Endothelial cell of umbilical vein (primary cell): ENCODE data around the gene CFHR3. TPM values are rescaled to one million over a fixed set of nuclear protein-coding genes. Genes with fewer than 3 reads are reported as not detected.
"Not testable (repeated sequence)": the region's sequence is repeated elsewhere in the genome, so short reads cannot be mapped to it uniquely, and the experiment has no call there.

Experiments used
- BruUV-seq: library from RNA; stranded (reverse); fragments of 400-500 nt; replicated peaks from 2 replicates; lab custom pipeline; 2021; lab: Mats Ljungman, UMichigan
- CTCF ChIA-PET: fragments of 300-600, 350-600 bp; sonication (Branson Sonifier 250); formaldehyde crosslinking; loops from one replicate; lab custom pipeline; 2021; ENCODE audit warnings: antibody characterized with exemption, inconsistent platforms; lab: Charles Lee
- POLR2A ChIA-PET: fragments of 300-600, 350-600 bp; sonication (Branson Sonifier 250); formaldehyde crosslinking; loops from one replicate; lab custom pipeline; 2021; ENCODE audit warnings: antibody characterized with exemption, inconsistent platforms; lab: Charles Lee
- DNase-seq: peaks from one replicate; pipeline ENCODE4 v3.0.0-alpha.2; 2011; ENCODE audit warnings: low read depth, low spot score
- FAIRE-seq: peaks from 2 replicates; lab custom pipeline; 2011; peaks lifted over from hg19 to GRCh38; lab: Jason Lieb, UNC
- H2AFZ ChIP-seq: 2 replicates; pipeline ENCODE4 v1.6.0; 2012; ENCODE audit warnings: low read depth, low read length, control low read depth, inconsistent platforms
- H3K27ac ChIP-seq: 2 replicates; pipeline ENCODE4 v1.5.1; 2011; ENCODE audit warnings: low read depth, mild to moderate bottlenecking, control low read depth, low read length, moderate library complexity; ENCODE audit not compliant: insufficient read depth
- H3K27me3 ChIP-seq, 2 experiments: 2 replicates each; pipeline versions ENCODE4 v1.6.0 to v1.6.1; 2011; ENCODE audit warnings: low read length in 2 of 2, mixed read lengths in 1 of 2; ENCODE audit not compliant: control insufficient read depth in 2 of 2, insufficient read depth in 2 of 2
- H3K36me3 ChIP-seq, 2 experiments: 2 replicates in 1 of 2; 3 replicates in 1 of 2; pipeline ENCODE4 v1.5.1; 2011; ENCODE audit warnings: low read length in 2 of 2, mild to moderate bottlenecking in 1 of 2, moderate library complexity in 1 of 2; ENCODE audit not compliant: control insufficient read depth in 2 of 2, insufficient read depth in 2 of 2; ENCODE audit errors: extremely low read depth in 1 of 2
- H3K4me1 ChIP-seq: 3 replicates; pipeline ENCODE4 v1.5.1; 2011; ENCODE audit warnings: mild to moderate bottlenecking, low read length; ENCODE audit not compliant: control insufficient read depth, insufficient read depth; ENCODE audit errors: extremely low read depth
- H3K4me2 ChIP-seq: 2 replicates; pipeline ENCODE4 v1.6.1; 2011; ENCODE audit warnings: low read length, control low read depth, mixed read lengths; ENCODE audit not compliant: insufficient read depth
- H3K4me3 ChIP-seq, 3 experiments: fragments of 200-600 bp in 1 of 3; sonication (generic), shearing (Covaris generic) in 1 of 3; replicated peaks in 1 of 3; 2 replicates each; pipeline ENCODE4 v1.5.1; 2011 to 2016; ENCODE audit warnings: control low read depth in 3 of 3, low read length in 3 of 3, mild to moderate bottlenecking in 2 of 3, inconsistent platforms in 1 of 3, low read depth in 1 of 3, moderate library complexity in 1 of 3; ENCODE audit not compliant: insufficient read depth in 1 of 3
- H3K79me2 ChIP-seq: 2 replicates; pipeline ENCODE4 v1.6.0; 2012; ENCODE audit warnings: low read length, inconsistent platforms; ENCODE audit not compliant: control insufficient read depth, insufficient read depth
- H3K9ac ChIP-seq: replicated peaks from 2 replicates; pipeline ENCODE3; 2011; ENCODE audit warnings: low read length, control low read depth; ENCODE audit not compliant: insufficient read depth; ENCODE audit errors: extremely low read depth
- H3K9me1 ChIP-seq: replicated peaks from 3 replicates; pipeline ENCODE4 v1.6.0; 2011; ENCODE audit warnings: mild to moderate bottlenecking, low read length; ENCODE audit not compliant: control insufficient read depth, insufficient read depth; ENCODE audit errors: extremely low read depth
- H3K9me3 ChIP-seq: replicated peaks from 2 replicates; pipeline ENCODE4 v1.5.1; 2012; ENCODE audit warnings: low read length, inconsistent platforms; ENCODE audit not compliant: control insufficient read depth, insufficient read depth
- H4K20me1 ChIP-seq: replicated peaks from 2 replicates; pipeline ENCODE3; 2011; ENCODE audit warnings: mild to moderate bottlenecking, low read length; ENCODE audit not compliant: control insufficient read depth, insufficient read depth; ENCODE audit errors: extremely low read depth
- CTCF ChIP-seq, 2 donors: IDR thresholded peaks; 1 replicate in 1 of 2; 2 replicates in 1 of 2; pipeline ENCODE4 v1.5.1; 2011; ENCODE audit warnings: low read length in 2 of 2, mild to moderate bottlenecking in 2 of 2, moderate library complexity in 2 of 2, control low read depth in 1 of 2, inconsistent platforms in 1 of 2, low read depth in 1 of 2; ENCODE audit not compliant: insufficient read depth in 1 of 2; ENCODE audit errors: extremely low read depth in 1 of 2
- EZH2 ChIP-seq: IDR thresholded peaks from 2 replicates; pipeline ENCODE4 v1.6.1; 2012; ENCODE audit warnings: borderline replicate concordance, low read depth, mild to moderate bottlenecking, moderate library complexity, low read length, inconsistent platforms; ENCODE audit not compliant: severe bottlenecking
- FOS ChIP-seq: IDR thresholded peaks from 2 replicates; pipeline ENCODE4 v1.6.1; 2011; ENCODE audit warnings: mild to moderate bottlenecking, low read length, moderate library complexity, borderline replicate concordance; ENCODE audit not compliant: insufficient read depth
- GATA2 ChIP-seq: IDR thresholded peaks from 2 replicates; pipeline ENCODE4 v1.7.0; 2011; ENCODE audit warnings: low read depth, mild to moderate bottlenecking, moderate library complexity, mixed read lengths, low read length; ENCODE audit not compliant: insufficient read length, insufficient read depth
- JUN ChIP-seq: IDR thresholded peaks from 2 replicates; pipeline ENCODE4 v1.6.1; 2011; ENCODE audit warnings: borderline replicate concordance, low read depth; ENCODE audit not compliant: insufficient read length, insufficient read depth
- MAX ChIP-seq: IDR thresholded peaks from 2 replicates; pipeline ENCODE4 v1.6.1; 2011; ENCODE audit not compliant: insufficient read depth, insufficient read length
- MYC ChIP-seq: IDR thresholded peaks from one replicate; pipeline ENCODE4 v1.6.1; 2011; ENCODE audit warnings: mild to moderate bottlenecking, low read depth, low read length
- POLR2A ChIP-seq: IDR thresholded peaks from 2 replicates; pipeline ENCODE4 v1.6.1; 2012; ENCODE audit warnings: low read depth, mild to moderate bottlenecking, control low read depth, low read length
- POLR2AphosphoS5 ChIP-seq: IDR thresholded peaks from 2 replicates; pipeline ENCODE4 v1.6.1; 2012; ENCODE audit warnings: low read depth, mild to moderate bottlenecking, control low read depth, low read length, moderate library complexity; ENCODE audit not compliant: insufficient read depth
- dilution Hi-C: fragments of 300-500 bp; cut with MboI; formaldehyde crosslinking; loops from one replicate; pipeline ENCODE4 v1.15.0; 2019; ENCODE audit warnings: low sequenced_read_pairs; ENCODE audit not compliant: extremely low pct_ligation_motif_present
- intact Hi-C: fragments of 100-400 bp; cut with micrococcal nuclease; formaldehyde crosslinking; loops from one replicate; pipeline ENCODE4 v1.10.0; 2022
- polyA plus RNA-seq, 4 experiments: library from polyadenylated mRNA; depleted of rRNA in 3 of 4; stranded (reverse) in 3 of 4; unstranded in 1 of 4; fragments of >200 nt; gene quantifications; 2 replicates each; pipeline versions ENCODE4 v1.2.1 to v1.2.3, GENCODE V29; 2011 to 2012; ENCODE audit warnings: missing spikeins in 1 of 4
- total RNA-seq: library from RNA; stranded (reverse); gene quantifications from 2 replicates; pipeline ENCODE4 v1.2.3, GENCODE V29; 2021

CFHR3 gene
- total and polyA plus RNA-seq, 2 donors (not counting 3 experiments of a cell fraction or from before 2014, with no cell fraction given): not detected

GRCh38 chr1:196797891-196798290 is 23.3 kb downstream of the CFHR3 start:
- Histone ChIP-seq H3K9me3 (no peaks in the 10 kb centered on the region), H2AFZ (no peak overlapping the region), H3K4me1 (no peaks in the 10 kb centered on the region), H3K9ac (no peak overlapping the region), H3K36me3 (no peaks in the 10 kb centered on the region), H4K20me1 (no peaks in the 10 kb centered on the region), H3K79me2 (no peaks in the 10 kb centered on the region), H3K4me3 (no peak overlapping the region), H3K9me1 (no peaks in the 10 kb centered on the region), H3K27me3 (no peaks in the 10 kb centered on the region), H3K4me2 (no peak overlapping the region), H3K27ac (no peak overlapping the region)
- BruUV-seq: no TSS peak
- dilution Hi-C loops: no loop called here
- intact Hi-C loops: no loop called here
- POLR2A ChIA-PET: no interaction called here
- DNase-seq: no peak
- CTCF ChIA-PET: no interaction called here
- no peak for FAIRE-seq
- TF ChIP-seq GATA2 (no peak), FOS (no peak), EZH2 (no peak), POLR2A (no peak), POLR2AphosphoS5 (no peak), CTCF (IDR thresholded peaks at IDR 0.05; ENCODE audit: extremely low read depth in 1 of 2, insufficient read depth in 1 of 2, low read depth in 1 of 2, low read length in 2 of 2) (no peak), JUN (no peak), MAX (no peak), MYC (no peak)

- BruUV-seq, H3K27me3 ChIP-seq, H3K27ac ChIP-seq, POLR2A ChIA-PET, dilution Hi-C loops, H3K9me1 ChIP-seq, H3K4me2 ChIP-seq, intact Hi-C loops, H3K9me3 ChIP-seq, FAIRE-seq, H3K4me1 ChIP-seq, H2AFZ ChIP-seq, H3K36me3 ChIP-seq, DNase-seq, H3K4me3 ChIP-seq, H3K9ac ChIP-seq, CTCF ChIA-PET, H4K20me1 ChIP-seq, H3K79me2 ChIP-seq: not testable (repeated sequence)
These were observed 27.3 kb downstream of the CFHR3 start for GRCh38 chr1:196801920-196802319.
